HepG2 (cell line): Measurements from ENCODE around the gene MAPK1. TPM values are rescaled to one million over a fixed set of nuclear protein-coding genes. Genes with fewer than 3 reads are reported as not detected.

ENCODE experiments used
- BRCA1 ChIP-seq: sonication (generic); formaldehyde crosslinking; IDR thresholded peaks from 2 replicates; pipeline ENCODE4 v1.4.0; 2020; ENCODE audit warnings: missing genetic modification reagents
- FIP1L1 ChIP-seq: fragments of 200-400 bp; formaldehyde crosslinking; IDR thresholded peaks from 2 replicates; pipeline ENCODE4 v1.6.1; 2018; ENCODE audit warnings: low read depth, mild to moderate bottlenecking, low read length, moderate library complexity, borderline replicate concordance; ENCODE audit not compliant: insufficient read depth
- FOXP1 ChIP-seq, 2 experiments: fragments of 450-650 bp in 1 of 2; IDR thresholded peaks; 2 replicates each; pipeline ENCODE4 v1.6.1; 2017 to 2018; ENCODE audit warnings: antibody characterized with exemption in 1 of 2
- HMGXB4 ChIP-seq, 2 experiments: sonication (generic) in 1 of 2; formaldehyde crosslinking in 1 of 2; IDR thresholded peaks; 2 replicates each; pipeline versions ENCODE4 v1.4.0 to v1.6.1; 2018 to 2020; ENCODE audit warnings: missing genetic modification reagents in 2 of 2, borderline replicate concordance in 1 of 2, low read depth in 1 of 2, mild to moderate bottlenecking in 1 of 2, missing biosample characterization in 1 of 2
- HNRNPUL1 ChIP-seq: fragments of 200-400 bp; formaldehyde crosslinking; IDR thresholded peaks from 2 replicates; pipeline ENCODE4 v1.6.1; 2017; ENCODE audit warnings: low read depth, mild to moderate bottlenecking, low read length, moderate library complexity
- KLF12 ChIP-seq: sonication (generic); formaldehyde crosslinking; IDR thresholded peaks from 2 replicates; pipeline ENCODE4 v1.4.0; 2020; ENCODE audit warnings: missing genetic modification reagents, borderline replicate concordance
- NR2C2 ChIP-seq: sonication (generic); formaldehyde crosslinking; IDR thresholded peaks from 2 replicates; pipeline ENCODE4 v1.4.0; 2020; ENCODE audit warnings: missing genetic modification reagents, mild to moderate bottlenecking, moderate library complexity, borderline replicate concordance
- NR2F1 ChIP-seq, 2 experiments: fragments of 450-650 bp in 1 of 2; formaldehyde crosslinking in 1 of 2; IDR thresholded peaks; 2 replicates each; pipeline versions ENCODE4 v1.5.0 to v1.6.1; 2016 to 2020; ENCODE audit warnings: mild to moderate bottlenecking in 1 of 2, missing compliant biosample characterization in 1 of 2, missing genetic modification reagents in 1 of 2, moderate library complexity in 1 of 2
- POGZ ChIP-seq: sonication (generic); formaldehyde crosslinking; IDR thresholded peaks from 2 replicates; pipeline ENCODE4 v1.4.0; 2020; ENCODE audit warnings: mild to moderate bottlenecking, missing genetic modification reagents
- RARA ChIP-seq: IDR thresholded peaks from 2 replicates; pipeline ENCODE4 v1.6.1; 2016; ENCODE audit warnings: missing genetic modification reagents, missing compliant biosample characterization
- SAP130 ChIP-seq: IDR thresholded peaks from 2 replicates; pipeline ENCODE4 v1.6.1; 2016; ENCODE audit warnings: low read depth
- TCF7L2 ChIP-seq: IDR thresholded peaks from 2 replicates; pipeline ENCODE4 v1.6.1; 2011; ENCODE audit warnings: mild to moderate bottlenecking, low read depth, low read length, moderate library complexity
- TEAD3 ChIP-seq: optimal IDR thresholded peaks from 2 replicates; pipeline ENCODE3; 2016; ENCODE audit warnings: borderline replicate concordance
- THAP8 ChIP-seq: sonication (generic); formaldehyde crosslinking; IDR thresholded peaks from 2 replicates; pipeline ENCODE4 v1.5.1; 2020; ENCODE audit warnings: missing genetic modification reagents, mild to moderate bottlenecking, borderline replicate concordance
- U2AF2 ChIP-seq: fragments of 200-400 bp; formaldehyde crosslinking; IDR thresholded peaks from 2 replicates; pipeline ENCODE4 v1.6.1; 2017; ENCODE audit warnings: low read depth, mild to moderate bottlenecking, low read length
- XRCC5 ChIP-seq: fragments of 200-400 bp; formaldehyde crosslinking; optimal IDR thresholded peaks from 2 replicates; pipeline ENCODE3; 2017; ENCODE audit warnings: mild to moderate bottlenecking, low read length
- ZBTB7A ChIP-seq: sonication (generic); formaldehyde crosslinking; IDR thresholded peaks from 2 replicates; pipeline ENCODE4 v1.8.0; 2022; ENCODE audit warnings: mild to moderate bottlenecking, missing genetic modification reagents
- ZFAT ChIP-seq: sonication (generic); formaldehyde crosslinking; conservative IDR thresholded peaks from 2 replicates; pipeline ENCODE4 v1.8.1; 2023; ENCODE audit warnings: missing genetic modification reagents, inconsistent platforms
- ZNF230 ChIP-seq: sonication (generic); formaldehyde crosslinking; IDR thresholded peaks from 2 replicates; pipeline ENCODE4 v1.4.0; 2020; ENCODE audit warnings: mild to moderate bottlenecking, missing genetic modification reagents
- ZNF432 ChIP-seq: sonication (generic); formaldehyde crosslinking; IDR thresholded peaks from 2 replicates; pipeline ENCODE4 v1.5.0; 2020; ENCODE audit warnings: missing genetic modification reagents, mild to moderate bottlenecking, borderline replicate concordance
- ZNF614 ChIP-seq: IDR thresholded peaks from 2 replicates; pipeline ENCODE4 v1.6.1; 2018; ENCODE audit warnings: missing biosample characterization, missing genetic modification reagents, inconsistent platforms, borderline replicate concordance
- ZNF704 ChIP-seq: sonication (generic); formaldehyde crosslinking; IDR thresholded peaks from 2 replicates; pipeline ENCODE4 v1.8.1; 2023; ENCODE audit warnings: mild to moderate bottlenecking, inconsistent platforms, moderate library complexity, missing genetic modification reagents, borderline replicate concordance
- ZNF841 ChIP-seq: sonication (generic); formaldehyde crosslinking; IDR thresholded peaks from 2 replicates; pipeline ENCODE4 v1.8.1; 2023; ENCODE audit warnings: missing genetic modification reagents, borderline replicate concordance
- polyA plus RNA-seq, 8 experiments: library from polyadenylated mRNA; depleted of rRNA in 3 of 8; stranded (reverse) in 7 of 8; unstranded in 1 of 8; fragments of >200 nt; fragmentation: Illumina TruSeq in 4 of 8; extraction: Trizol in 4 of 8; gene quantifications; 2 replicates each; pipeline versions ENCODE4 v1.2.1 to v1.2.3, GENCODE V29; 2011 to 2016; ENCODE audit warnings: low read depth in 4 of 8, missing spikeins in 1 of 8, mixed read lengths in 1 of 8; ENCODE audit not compliant: insufficient read depth in 1 of 8
- total RNA-seq, 5 experiments: library from RNA; depleted of rRNA; stranded (reverse); fragments of >200 nt; fragmentation: Illumina TruSeq; extraction: Trizol; gene quantifications; 2 replicates each; pipeline ENCODE4 v1.2.3, GENCODE V29; 2016; ENCODE audit warnings: low read depth in 1 of 5

MAPK1 gene
- total and polyA plus RNA-seq, 2 of the 13 experiments (the other 11 are each of a cell fraction or from before 2014, with no cell fraction given), result 107 to 114 TPM

GRCh38 chr22:21857481-21857914 lies 9.9 kb downstream of the MAPK1 start (continued):
- TF ChIP-seq ZNF432 (CRISPR knock-in tag), result no peak
- no peak for TF ChIP-seq XRCC5
- TF ChIP-seq NR2C2 (CRISPR knock-in tag), result 0 out of 2 replicates have a peak, but pooled peaks have one; percentile 46
- no peak for TF ChIP-seq BRCA1 (CRISPR knock-in tag)
- 0 out of 2 replicates have a peak, but pooled peaks have one; percentile 51 for TF ChIP-seq ZNF614
- 0 out of 2 replicates have a peak, but pooled peaks have one; percentile 18 for TF ChIP-seq POGZ (CRISPR knock-in tag)
- TF ChIP-seq TCF7L2, result peak; percentile 34; the same call in 1 of the 2 replicates
- no peak for TF ChIP-seq THAP8 (CRISPR knock-in tag)
- no peak for TF ChIP-seq ZFAT (CRISPR knock-in tag)
- peak in 1 of 2 experiments; percentile 21; a peak in 1 of 4 replicates for TF ChIP-seq NR2F1 (CRISPR knock-in tag; IDR thresholded peaks at IDR 0.05)
- TF ChIP-seq ZBTB7A (CRISPR knock-in tag), result no peak
- no peak for TF ChIP-seq ZNF230 (CRISPR knock-in tag)
- TF ChIP-seq FIP1L1, result no peak
- TF ChIP-seq ZNF704 (CRISPR knock-in tag), result no peak
- TF ChIP-seq ZNF841 (CRISPR knock-in tag), result no peak
- peak; percentile 84 for TF ChIP-seq SAP130
- no peak for TF ChIP-seq HMGXB4 (CRISPR knock-in tag; IDR thresholded peaks at IDR 0.05; ENCODE audit: borderline replicate concordance in 1 of 2, low read depth in 1 of 2)
- no peak for TF ChIP-seq U2AF2
- TF ChIP-seq RARA, result peak; percentile 42
- no peak for TF ChIP-seq KLF12 (CRISPR knock-in tag)
- TF ChIP-seq TEAD3 (CRISPR knock-in tag), result peak; percentile 82
- no peak for TF ChIP-seq HNRNPUL1
- TF ChIP-seq FOXP1 (IDR thresholded peaks at IDR 0.05), result 0 out of 2 replicates have a peak, but pooled peaks have one; percentile 37
- peak; percentile 87 for TF ChIP-seq FOXP1 (CRISPR knock-in tag; IDR thresholded peaks at IDR 0.05)
